Stimulated activated CD8-positive, alpha-beta memory T cell treated with anti-CD3 and anti-CD28 coated beads, Interleukin-15, amount 100 ng/mL, for 48 hours (primary cell): Measurements from ENCODE around the gene PRDM1.
A peak's percentile ranks its signal among the peaks of the same experiment; 100 is the strongest.

Experiments
- DNase-seq, 2 donors: peaks; one replicate each; pipeline ENCODE4 v3.0.0-alpha.2; 2020; ENCODE audit warnings: low read depth in 2 of 2

Gene PRDM1

DNA sequence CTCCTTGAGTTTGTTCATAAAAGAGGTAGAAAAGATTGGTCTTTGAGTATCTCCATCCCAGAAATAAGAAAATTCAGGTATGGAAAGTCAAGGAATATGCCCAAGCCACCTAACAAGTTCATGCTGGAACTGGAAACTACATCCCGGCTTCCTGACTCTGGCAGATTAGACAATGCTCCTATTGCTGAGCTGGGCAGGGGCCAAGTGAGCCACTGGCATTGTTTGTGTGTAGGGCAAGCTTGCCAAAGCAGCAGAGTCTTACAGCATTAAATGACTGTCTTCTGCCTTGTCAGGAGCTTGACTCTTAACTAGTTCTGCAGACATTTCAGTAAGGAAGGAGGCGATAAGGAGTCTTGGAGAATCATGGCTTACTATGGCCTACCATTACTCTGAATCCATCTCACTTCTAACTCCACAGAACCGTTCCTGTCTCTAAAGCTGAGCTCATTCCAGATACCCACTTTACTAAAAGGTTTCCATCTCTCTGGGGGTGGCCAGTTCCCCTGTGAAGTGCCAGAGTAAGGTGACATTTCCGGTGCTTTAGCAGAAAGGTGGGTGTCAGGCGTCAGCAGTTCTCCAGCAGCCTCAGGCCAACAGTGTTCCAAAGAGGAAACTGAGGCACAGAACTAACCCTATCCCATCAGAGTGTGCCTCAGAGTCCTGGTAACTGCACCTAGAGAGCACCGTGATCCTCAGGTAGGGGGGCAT is 30.1 kb downstream of the PRDM1 start:
- no peak for DNase-seq

DNA sequence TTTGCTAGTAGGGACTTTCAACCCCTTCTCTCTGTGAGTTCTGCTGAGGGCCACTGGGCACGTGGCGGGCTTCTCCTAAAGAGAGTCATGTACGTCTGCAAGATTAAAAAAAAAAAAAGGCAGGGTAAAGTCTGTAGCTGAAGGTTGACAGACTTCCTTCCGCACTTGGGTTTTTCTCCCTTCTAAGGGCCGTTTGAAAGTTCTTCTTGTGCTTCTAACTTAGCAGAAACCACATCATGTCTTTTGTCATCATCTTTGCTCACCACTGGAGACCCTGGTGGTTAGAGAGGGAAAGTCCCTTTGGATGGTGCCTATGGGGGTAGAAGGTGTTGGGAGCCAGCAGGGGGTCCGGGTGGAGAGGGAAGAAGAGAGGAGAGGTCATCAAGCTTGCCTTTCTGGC is 31.4 kb downstream of the PRDM1 start:
- DNase-seq = peak in 1 of 2 donors; percentile 59

DNA sequence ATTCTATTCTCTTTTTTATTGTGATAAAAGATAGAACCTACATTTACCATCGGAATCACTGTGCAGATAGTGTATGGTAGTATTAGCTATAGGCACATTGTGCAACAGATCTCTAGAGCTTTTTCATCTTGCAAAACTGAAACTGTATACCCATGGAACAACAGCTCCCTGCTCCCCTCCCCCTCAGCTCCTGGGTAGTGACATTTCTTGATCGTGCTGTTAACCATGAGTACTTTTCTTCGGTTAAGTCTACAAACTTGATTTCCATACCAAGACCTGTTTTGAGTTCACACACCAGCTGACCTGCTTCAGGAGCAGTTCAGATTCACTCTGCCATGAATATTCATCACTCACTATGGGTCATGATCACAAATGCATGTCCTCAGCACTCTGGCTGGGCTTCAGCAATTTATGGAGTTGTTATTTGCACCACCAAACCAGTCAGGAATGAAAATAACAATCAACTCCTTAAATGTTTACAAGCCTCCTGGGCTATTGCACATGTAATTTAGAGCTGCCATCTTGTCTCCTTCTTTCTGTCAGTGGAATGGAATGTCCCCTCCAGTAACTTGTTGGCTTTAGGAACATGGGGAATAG is 32.8 kb downstream of the PRDM1 start:
- DNase-seq = no peak

DNA sequence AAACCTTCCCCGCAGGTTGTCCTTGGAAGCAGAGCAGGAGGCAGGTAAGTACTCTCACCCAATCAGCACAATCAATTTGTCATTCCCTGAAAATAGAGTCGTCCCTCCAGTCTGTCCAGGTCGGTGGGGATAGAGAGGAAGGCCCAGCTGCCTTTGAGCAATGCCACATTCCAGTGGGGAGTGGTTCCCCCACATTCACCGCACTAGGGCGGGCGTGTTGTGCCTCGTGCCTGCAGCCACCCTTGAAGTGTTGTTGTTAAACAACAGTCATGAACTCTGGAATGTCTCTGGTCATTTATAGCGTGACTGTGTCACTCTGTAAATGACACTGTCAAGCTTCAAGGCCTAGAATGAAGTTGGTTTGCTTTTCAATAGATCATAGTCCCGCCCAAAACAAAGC is 33.4 kb downstream of the PRDM1 start:
- no peak for DNase-seq

DNA sequence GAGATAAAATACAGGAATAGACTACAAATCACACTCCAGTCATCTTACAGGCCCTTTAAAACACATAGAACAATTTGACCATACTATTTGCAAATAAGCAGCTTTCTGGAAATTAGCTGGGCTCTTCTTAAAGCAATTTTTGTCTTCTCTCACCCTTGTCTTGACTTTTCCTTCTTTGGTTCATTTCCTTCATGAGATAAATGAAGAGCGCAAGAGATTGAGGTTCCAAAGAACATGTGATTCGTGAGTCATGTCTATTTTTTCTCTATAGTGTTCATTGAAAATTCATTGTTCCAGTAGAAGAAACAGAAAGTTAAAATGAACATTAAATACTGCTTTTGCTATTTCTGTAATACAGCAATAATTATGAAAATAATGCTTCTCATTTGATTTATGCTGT is 33.9 kb downstream of the PRDM1 start:
- DNase-seq = no peak

DNA sequence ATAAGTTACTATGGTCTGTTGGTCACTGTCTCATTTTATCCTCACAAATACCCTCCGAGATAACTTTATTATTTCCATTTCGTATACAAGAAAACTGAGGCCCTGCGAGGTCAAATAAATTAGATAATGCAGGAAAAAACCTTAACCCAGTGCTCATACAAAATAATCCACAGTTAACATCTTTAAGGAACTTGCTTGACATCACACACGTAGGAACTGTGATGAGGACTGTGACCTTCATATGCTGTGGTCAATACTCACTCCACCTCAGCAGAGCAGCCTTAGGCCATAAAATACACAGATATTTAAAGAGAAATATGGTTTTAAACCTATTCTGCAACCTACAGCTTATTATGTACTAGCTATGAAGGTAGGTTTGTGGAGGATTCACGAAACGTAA is 34.3 kb downstream of the PRDM1 start:
- no peak for DNase-seq

DNA sequence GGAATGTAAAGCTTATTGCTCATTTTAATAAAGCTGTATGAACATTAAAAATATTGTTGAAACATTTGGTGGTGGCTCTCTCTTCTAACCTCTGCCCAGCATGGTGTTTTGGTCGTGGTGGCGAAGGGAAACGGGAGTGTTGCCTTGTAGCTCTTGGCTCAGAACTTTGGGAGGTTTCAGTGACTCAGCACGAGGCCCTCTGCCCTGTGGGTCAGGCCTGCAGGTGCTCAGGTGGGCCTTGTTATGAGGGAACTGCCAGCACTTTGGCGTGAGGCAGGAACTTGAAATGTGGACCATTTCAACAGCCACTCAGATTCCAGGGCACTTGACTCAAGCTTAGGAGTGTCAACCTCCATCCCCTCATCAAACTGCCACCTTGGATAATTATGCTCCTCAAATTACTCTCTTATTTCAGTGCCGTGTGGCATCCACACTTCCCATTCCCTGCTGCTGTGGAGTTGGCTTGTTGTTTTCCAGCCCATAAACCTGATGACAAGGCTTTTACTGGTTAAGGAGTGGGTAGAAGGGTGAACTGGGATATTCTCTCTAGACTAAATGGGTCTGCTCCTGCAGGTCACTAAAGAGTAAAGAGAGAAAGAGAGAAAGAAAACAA is 36.3 kb downstream of the PRDM1 start:
- DNase-seq = no peak

DNA sequence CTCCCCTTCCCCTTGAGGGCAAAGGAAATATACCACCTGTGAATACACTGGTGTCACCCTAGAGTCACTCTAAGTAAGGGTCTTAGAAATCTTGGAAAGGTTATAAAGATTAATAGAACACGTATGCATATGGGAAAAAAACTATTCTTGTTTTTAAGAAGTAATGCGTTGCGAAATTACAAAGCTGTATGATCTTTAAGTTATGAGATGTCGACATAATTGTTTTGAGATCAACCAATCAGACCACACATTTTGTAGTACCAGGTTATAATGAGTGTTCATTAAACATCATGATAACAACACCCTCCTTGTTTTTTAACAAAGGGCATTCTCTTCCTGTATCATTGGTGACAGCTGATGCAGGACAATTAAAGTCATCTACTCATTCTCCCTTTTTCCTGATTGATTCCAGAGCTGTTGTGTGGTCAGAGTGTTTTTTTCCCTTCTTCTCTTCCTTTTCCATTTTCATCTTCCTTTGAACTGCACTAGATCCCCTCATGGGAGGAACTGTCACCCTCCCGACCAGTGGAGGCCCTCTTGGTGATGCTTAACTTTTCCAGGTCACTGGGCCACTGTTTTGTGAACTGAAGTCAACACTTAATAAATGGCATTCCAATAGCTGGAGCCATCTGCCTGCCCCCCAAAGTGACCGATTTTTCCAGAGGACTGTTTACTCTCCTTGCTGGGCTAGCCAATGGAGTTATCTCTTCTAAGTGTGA is 37.0 kb downstream of the PRDM1 start:
- no peak for DNase-seq

DNA sequence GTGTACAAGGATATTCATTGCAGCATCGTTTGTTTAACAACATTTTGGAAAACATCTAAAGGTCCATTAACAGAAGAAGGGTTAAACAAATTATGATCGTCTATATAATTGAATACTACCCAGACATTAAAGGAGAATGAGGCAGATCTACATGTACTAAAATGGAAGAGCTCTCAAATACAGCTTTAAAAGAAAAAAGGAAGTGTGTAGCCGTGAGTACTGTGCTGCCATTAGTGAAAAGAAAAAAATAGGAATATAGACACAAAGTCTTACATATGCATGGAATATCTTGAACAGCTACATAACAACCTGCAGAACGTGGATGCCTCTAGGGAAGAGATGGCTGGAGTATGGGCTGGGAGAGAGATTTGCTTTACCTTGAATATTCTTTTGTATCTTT is 37.9 kb downstream of the PRDM1 start:
- no peak for DNase-seq

DNA sequence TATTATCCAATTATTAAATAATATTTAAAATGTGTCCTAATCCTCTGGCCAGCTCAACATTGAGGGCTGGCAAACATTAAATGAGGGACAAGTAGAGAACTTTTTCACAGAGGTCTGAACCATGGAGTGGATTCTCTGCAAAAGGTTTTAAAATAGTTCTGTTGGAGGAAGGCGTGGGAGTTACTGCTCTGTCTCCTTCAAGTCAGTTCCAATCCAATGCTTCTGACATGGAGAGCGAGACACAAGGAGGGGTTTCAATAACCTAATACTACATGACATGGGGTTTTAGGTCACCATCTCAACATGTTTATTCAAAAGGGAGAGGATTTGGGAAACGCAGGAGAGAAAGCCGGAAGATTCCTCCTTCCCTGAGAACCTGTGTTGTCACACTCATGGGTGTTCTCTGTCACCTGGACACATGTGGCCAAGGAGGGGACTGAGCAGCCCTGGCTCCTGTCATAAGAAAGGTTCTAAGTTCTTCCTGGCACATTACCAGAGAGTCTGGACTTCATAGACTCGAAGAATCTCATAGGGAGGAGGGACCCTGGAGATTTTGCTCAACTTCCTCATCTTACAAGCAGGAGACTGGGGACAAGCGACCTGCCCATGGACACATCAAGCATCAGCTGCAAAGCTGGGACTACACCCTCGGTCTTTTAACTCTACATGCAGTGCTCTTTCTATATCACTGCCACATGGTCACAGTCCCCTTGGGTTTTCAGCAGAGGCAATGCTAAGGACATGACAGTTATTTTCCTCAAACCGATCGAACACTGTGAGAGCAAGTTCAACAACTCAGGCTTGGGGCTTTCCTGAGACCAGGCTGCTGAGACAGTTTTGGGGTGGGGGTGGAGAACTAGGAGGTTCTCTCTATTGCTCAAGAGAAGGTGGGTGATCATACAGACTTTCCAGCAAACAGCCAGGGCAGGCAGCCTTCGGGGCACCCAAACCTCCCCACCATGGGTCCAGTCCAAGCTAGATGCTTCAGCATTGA is 38.6 kb downstream of the PRDM1 start:
- no peak for DNase-seq

DNA sequence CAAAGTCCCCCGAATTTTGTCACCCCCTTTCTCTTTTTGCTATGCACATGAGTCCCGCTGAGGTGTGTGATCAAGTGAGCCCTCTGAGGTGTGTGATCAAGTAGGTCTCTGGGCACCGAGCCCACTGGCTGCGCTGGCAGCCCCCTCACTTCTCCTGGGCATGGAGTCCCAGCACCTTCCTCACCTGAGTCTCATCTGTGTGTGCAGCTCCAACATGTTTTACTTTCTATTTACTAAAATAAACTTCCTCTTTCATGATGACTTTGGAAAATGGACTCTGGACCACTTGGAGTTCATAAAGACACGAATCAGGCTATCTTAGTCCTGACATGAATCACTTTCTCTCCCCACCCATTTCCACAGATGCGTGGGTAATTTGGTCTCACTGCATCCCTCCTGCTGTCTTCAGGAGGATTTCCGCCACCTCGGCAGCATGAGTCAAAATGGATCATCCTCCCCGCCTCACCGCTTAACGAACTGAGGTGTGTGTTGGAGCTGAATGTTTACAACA is 39.8 kb downstream of the PRDM1 start:
- peak in 1 of 2 donors; percentile 54 for DNase-seq

DNA sequence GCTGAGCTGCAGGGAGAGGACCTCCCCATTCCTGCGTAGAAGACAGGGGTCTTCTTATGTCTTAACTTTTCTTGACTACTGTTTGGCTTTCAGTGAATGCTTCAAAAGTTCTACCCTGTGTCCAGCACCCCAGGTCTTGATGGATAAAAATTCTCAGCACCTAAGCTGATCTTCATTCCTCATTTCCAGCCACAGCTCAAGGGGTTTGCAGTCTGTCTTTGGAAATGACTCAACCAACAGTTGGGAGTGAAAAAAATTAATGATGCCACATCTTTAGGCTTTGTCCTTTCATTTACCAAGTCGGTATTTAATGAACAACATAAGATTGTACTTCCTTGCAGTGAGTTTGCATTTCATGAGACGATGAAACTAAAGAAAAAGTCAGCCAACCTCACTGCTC is 40.3 kb downstream of the PRDM1 start:
- DNase-seq = no peak

DNA sequence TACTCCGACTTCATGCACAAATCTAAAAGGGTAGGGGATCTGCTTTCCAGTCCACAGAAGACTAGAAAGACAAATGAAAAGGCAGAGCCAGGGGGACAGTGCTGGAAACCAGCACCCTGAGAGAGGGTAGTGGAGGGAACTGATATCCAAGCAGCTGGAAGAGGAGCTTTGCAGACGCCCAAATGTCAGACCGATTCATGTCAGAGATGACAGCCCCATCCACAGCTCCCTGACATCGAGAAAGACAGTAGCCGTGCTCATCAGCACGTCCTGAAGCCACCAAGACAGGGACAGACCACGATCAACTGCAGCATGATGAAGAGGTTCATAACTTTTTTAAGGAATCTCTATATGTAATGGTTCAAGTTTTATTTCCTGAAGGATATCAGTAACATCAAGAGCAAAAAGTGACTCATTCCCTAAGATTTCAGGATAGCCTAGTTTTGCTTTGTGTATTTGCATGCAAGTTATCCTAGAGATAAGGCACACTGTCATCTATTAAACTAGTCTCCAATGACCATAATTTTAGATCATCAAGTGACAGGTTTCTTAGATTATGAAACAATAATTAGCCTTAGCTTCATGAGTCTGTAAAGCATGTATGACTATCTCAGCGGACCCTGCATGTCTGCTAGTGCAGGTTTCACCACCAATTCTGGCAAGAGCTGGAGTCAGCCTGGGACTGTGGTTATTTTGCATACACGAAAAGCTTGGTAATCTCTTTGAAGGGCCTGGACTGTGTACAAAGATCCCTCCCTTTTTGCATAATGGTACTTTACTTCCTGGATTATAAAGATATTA is 43.0 kb downstream of the PRDM1 start:
- no peak for DNase-seq

DNA sequence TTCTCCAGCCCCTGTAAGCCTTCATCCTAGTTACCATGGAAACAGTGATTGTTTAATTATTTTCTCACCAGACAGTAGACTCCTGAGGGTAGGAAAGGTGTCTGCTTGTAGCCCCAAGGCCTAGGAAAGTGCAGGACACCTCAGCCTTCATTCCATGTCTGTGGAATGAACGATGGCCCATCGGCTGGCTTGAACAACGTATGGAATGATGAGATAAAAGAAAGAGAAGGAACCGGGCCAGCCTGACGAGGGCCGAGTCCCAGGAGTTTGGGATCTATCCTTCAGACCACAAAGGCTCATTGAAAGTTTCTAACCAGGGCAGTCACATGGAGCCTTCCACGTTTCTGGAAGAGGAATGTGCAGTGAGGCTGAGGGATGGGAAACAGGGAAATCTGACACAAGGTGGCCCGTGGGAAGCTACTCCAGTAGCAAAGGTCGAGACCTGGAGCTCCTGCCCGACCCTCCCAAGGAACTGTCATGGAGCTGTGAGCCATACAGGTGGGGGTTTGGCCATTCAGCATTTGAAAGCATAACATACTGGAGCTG is 46.1 kb downstream of the PRDM1 start:
- no peak for DNase-seq

DNA sequence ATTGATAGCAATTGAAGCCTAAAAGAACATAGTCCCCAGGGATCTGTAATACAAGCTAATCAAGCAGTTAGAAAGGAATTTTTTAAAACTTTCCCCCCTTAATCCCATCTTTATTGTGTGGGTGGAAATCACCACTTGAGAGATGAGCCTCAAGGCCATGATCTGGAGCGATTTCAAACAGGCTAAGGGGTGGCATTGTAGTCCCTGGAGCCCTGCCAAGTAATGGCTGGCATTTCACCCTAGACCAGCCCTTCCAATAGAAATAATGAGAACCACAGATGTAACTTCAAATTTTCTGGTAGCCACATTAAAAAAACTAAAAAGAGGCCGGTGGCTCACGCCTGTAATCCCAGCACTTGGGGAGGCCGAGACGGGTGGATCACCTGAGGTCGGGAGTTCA is 46.9 kb downstream of the PRDM1 start:
- DNase-seq = no peak

DNA sequence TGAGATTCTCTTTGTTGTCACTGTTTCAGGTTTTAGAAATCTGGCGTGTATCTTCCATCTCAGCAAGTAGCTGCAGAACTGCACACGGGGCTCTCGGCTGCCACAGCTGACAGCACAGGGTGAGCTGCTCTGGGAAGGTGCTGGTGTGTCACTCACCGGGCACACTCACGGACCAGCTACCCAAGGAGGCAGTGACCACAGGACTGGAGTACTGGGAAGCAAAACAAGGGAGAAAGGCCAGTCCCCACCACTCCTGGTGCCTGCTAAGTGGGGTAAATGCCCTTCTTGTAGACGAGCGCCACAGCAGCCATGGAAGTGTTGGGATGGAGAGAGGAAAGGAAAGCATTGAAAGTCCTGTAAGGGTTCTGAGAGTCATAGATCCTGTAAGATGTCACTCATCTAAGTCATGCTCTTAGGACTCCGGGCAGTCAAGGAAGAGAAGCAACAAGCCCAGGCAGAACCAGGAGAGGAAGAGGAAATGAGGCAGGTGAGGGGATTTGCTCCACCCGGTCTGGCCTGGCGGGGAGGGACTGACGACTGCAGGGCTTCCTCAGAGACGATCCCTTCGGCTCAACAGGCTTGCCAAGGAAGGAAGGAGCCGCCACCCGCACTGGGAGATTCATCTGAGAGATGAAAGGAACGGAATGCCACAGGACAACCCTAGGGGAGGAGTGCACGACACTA is 48.1 kb downstream of the PRDM1 start:
- DNase-seq = no peak

DNA sequence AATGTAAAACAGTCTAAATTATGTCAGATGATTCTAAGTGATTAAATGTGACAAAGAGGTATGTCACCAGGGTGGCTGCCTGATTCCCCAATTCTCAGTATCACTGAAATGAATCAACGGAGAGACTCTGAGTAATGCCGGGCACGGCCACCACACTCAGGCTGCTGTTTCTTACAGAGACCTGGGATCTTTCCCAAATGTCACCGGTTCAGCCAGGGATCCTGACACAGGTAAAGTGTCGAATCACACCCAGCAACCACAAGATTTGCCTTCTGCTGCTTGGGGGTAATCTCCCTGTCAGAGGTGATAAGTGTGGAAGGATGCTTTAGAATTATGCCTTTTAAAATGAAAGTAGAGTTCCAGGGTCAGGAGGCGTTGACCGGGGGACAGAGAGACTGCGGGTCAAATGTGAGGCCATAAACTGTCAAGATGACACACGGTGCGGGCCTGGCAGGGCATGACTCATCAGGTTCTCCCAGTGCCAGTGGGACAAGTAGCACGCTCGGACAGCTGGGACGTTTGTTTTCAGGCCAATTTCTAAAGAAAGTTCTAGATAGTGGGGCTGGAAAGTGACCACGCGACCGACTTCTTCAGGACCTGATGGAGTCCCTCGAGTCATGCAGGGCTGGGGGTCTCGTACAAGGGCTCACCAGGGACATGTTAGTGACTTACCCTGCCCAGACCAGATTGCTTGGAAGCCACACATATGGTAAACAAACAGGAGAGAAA is 48.9 kb downstream of the PRDM1 start:
- no peak for DNase-seq

DNA sequence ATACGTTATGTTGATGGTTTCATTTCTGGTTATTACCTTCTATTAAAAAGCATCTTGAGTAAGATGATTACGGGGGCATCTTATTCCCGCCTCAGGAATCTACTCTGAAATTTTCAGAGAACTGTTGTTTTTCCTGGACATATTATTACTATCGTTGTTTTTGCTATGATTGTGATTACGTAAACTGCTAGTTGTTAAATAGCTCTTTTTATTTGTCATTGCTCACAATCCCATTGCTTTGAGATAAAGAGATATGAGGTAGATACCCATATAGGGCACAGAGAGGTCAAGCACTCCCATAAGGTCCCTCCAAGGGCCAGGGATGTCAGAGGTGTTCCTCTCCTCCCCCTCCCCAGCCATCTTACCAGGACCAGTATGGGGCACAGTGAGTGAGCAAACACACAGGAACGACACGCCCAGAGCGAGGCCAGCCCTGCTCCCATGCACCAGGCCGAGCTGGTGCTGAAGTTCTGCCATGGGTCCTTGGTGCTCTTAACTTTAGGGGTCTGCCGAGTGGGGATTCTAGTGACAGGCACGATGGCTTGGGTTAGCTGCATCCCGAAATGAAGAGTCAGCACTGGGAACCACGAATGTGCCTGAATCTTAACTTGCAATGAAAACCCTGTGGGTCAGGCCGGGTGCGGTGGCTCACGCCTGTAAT is 49.9 kb downstream of the PRDM1 start:
- DNase-seq = no peak
